Measurements from ENCODE around the gene SPATA24. TPM values are rescaled to one million over a fixed set of nuclear protein-coding genes. Genes with fewer than 3 reads are reported as not detected.

SPATA24 gene
- total and polyA plus RNA-seq, 8 donors, result 0.92 to 10.1 (median 5.4) TPM; not detected in 3

- no peak for DNase-seq
- H3K9me3 ChIP-seq, result no peaks in the 10 kb centered on the region
- WGBS, 5 donors, result 58 to 72% (median 70%) methylated on average over 2 of the region's 2 CpGs
- no peak overlapping the region for H3K27ac ChIP-seq
- TF ChIP-seq CTCF (IDR thresholded peaks at IDR 0.05), result no peak
- TF ChIP-seq POLR2AphosphoS5 (IDR thresholded peaks at IDR 0.05), result no peak
- no peak for TF ChIP-seq POLR2A (IDR thresholded peaks at IDR 0.05)
- no peak for TF ChIP-seq EP300 (IDR thresholded peaks at IDR 0.05)
- H3K4me3 ChIP-seq, result no peak overlapping the region
- intact Hi-C loops (cut with DNase I; ENCODE audit: low total_unique reads), result no loop called here
- no peaks in the 10 kb centered on the region for H3K27me3 ChIP-seq
- peaks cover 0 to 4% (median 0%) of the 10 kb centered on the region in 4 donors for H3K36me3 ChIP-seq
- H3K4me1 ChIP-seq, result peaks cover 10 to 31% (median 17%) of the 10 kb centered on the region in 4 donors
Measured at GRCh38 chr5:139406963-139407362, 3.1 kb upstream of the SPATA24 start.

- intact Hi-C loops (cut with DNase I; ENCODE audit: low total_unique reads), result no loop called here
- H3K4me3 ChIP-seq, result peak overlapping the region; percentile 43 to 56 (median 48)
- no peaks in the 10 kb centered on the region for H3K27me3 ChIP-seq
- 41 to 52% (median 48%) methylated on average over 5 of the region's 5 CpGs for WGBS, 5 donors
- H3K27ac ChIP-seq, result peak overlapping the region; percentile 85 to 93 (median 90)
- peaks cover 0 to 3% (median 0%) of the 10 kb centered on the region in 4 donors for H3K36me3 ChIP-seq
- H3K9me3 ChIP-seq, result no peaks in the 10 kb centered on the region
- DNase-seq, result no peak
- peaks cover 10 to 17% (median 15%) of the 10 kb centered on the region in 4 donors for H3K4me1 ChIP-seq
- TF ChIP-seq CTCF (IDR thresholded peaks at IDR 0.05), result no peak
- no peak for TF ChIP-seq POLR2A (IDR thresholded peaks at IDR 0.05)
- TF ChIP-seq EP300 (IDR thresholded peaks at IDR 0.05), result no peak
- TF ChIP-seq POLR2AphosphoS5 (IDR thresholded peaks at IDR 0.05), result no peak
Measured at GRCh38 chr5:139404484-139404840, 573 bp upstream of the SPATA24 start.

- H3K4me3 ChIP-seq, result peak overlapping the region; percentile 43 to 56 (median 48)
- WGBS, 5 donors, result 7 to 18% (median 14%) methylated on average over 6 to 7 of the region's 7 CpGs
Measured at GRCh38 chr5:139403418-139403786, 487 bp downstream of the SPATA24 start.

GRCh38 chr5:139402561-139403158 lies 1.2 kb downstream of the SPATA24 start:
- DNase-seq, result peak in 1 of 2 donors; percentile 47
- Histone ChIP-seq H3K4me3 (no peak overlapping the region), H3K27me3 (no peaks in the 10 kb centered on the region), H3K36me3 (peaks cover 0 to 3% (median 0%) of the 10 kb centered on the region in 4 donors), H3K9me3 (no peaks in the 10 kb centered on the region), H3K4me1 (peaks cover 10 to 16% (median 15%) of the 10 kb centered on the region in 4 donors), H3K27ac (peak overlapping the region in 2 of 5 donors; percentile 89 to 90)
- TF ChIP-seq CTCF (IDR thresholded peaks at IDR 0.05) (peak in 2 of 7 experiments; percentile 16 to 31), POLR2AphosphoS5 (IDR thresholded peaks at IDR 0.05) (no peak)
- intact Hi-C loops (cut with DNase I; ENCODE audit: low total_unique reads), result no loop called here
- WGBS, 5 donors, result 70 to 76% (median 71%) methylated on average over 7 of the region's 7 CpGs

More at GRCh38 chr5:139403418-139403786, 487 bp downstream of the SPATA24 start:
- Histone ChIP-seq H3K27me3 (no peaks in the 10 kb centered on the region), H3K9me3 (no peaks in the 10 kb centered on the region), H3K27ac (peak overlapping the region; percentile 85 to 93 (median 90)), H3K36me3 (peaks cover 0 to 3% (median 0%) of the 10 kb centered on the region in 4 donors), H3K4me1 (peaks cover 10 to 16% (median 15%) of the 10 kb centered on the region in 4 donors)
- DNase-seq, result no peak
- intact Hi-C loops (cut with DNase I; ENCODE audit: low total_unique reads), result no loop called here
- TF ChIP-seq EP300 (IDR thresholded peaks at IDR 0.05) (no peak), CTCF (IDR thresholded peaks at IDR 0.05) (no peak), POLR2A (IDR thresholded peaks at IDR 0.05) (no peak), POLR2AphosphoS5 (IDR thresholded peaks at IDR 0.05) (no peak)

Measured in stomach (tissue), 9 donors.